Astrocyte (in vitro differentiated cells and primary cell): ENCODE results near the gene PRSS33.

Source experiments
- EZH2 ChIP-seq: IDR thresholded peaks from 2 replicates; pipeline ENCODE4 v1.6.1; 2012; ENCODE audit warnings: mild to moderate bottlenecking, low read length, inconsistent platforms; ENCODE audit not compliant: insufficient read depth
- TF ChIP-seq, protein P1 (sequence below): IDR thresholded peaks from 2 replicates; pipeline ENCODE4 v1.5.1; 2011; ENCODE audit warnings: low read depth, mild to moderate bottlenecking, inconsistent platforms, low read length, moderate library complexity; ENCODE audit not compliant: insufficient read depth

DNA sequence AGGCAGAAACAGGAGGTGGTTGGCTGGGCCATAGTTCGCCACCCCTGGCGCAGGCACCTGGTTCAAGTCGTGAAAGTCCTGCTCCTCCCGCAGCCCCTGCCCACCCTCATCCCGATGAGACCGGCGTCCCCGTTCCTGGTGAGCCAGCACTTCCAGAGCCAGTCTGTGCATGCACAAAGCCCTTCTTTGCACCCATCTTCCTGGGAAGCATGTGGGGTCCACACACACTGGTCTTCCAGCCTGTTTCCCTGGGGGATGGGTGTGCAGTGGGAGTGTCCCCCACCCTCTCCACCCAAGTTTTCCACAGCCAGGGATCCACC, 41.1 kb upstream of the PRSS33 start:
- TF ChIP-seq, protein P1, sequence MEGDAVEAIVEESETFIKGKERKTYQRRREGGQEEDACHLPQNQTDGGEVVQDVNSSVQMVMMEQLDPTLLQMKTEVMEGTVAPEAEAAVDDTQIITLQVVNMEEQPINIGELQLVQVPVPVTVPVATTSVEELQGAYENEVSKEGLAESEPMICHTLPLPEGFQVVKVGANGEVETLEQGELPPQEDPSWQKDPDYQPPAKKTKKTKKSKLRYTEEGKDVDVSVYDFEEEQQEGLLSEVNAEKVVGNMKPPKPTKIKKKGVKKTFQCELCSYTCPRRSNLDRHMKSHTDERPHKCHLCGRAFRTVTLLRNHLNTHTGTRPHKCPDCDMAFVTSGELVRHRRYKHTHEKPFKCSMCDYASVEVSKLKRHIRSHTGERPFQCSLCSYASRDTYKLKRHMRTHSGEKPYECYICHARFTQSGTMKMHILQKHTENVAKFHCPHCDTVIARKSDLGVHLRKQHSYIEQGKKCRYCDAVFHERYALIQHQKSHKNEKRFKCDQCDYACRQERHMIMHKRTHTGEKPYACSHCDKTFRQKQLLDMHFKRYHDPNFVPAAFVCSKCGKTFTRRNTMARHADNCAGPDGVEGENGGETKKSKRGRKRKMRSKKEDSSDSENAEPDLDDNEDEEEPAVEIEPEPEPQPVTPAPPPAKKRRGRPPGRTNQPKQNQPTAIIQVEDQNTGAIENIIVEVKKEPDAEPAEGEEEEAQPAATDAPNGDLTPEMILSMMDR: no peak
- no peak for TF ChIP-seq EZH2
